ENCODE data around the gene TOGARAM2.
A peak's percentile ranks its signal among the peaks of the same experiment; 100 is the strongest.

Gene TOGARAM2

GRCh38 chr2:28995765-28996750 is 15.0 kb downstream of the TOGARAM2 start:
- FAIRE-seq: no peak
- no peak for DNase-seq (ENCODE audit: extremely low spot score, insufficient read length, low read depth)

DNA sequence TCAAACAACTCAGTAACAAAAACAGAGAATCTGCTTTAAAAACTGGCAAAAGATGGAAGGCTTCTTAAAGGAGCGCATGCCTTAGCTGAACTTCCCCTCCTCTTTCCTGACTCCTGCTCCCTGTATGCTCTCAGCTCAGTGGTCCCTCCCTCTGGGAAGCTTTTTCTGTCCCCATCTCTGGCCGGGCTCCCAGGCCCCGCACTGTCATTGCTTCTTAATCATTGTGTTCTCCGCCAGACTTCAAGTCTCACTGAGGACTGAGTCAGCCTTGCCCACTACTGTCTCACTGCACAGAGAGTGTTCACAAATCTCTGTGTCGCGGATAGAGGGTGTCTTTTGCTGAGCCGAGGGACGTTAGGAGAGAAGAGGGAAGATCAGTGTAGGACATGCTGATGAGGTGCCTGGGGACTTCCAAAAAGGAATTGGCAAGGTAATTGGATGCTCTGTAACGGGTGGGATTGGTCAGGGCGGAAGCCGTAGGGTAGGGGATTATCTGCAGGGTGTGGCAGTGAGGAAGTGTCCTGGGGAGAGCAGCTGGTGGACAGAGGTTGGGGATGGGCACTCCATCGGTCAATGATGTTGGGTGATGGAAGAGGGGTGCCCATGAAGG is 16.2 kb downstream of the TOGARAM2 start:
- FAIRE-seq: no peak

GRCh38 chr2:28997847-28998735 is 17.0 kb downstream of the TOGARAM2 start:
- FAIRE-seq (no peak), DNase-seq (ENCODE audit: extremely low spot score, insufficient read length, low read depth) (no peak)

More for the DNA sequence above, 16.2 kb downstream of the TOGARAM2 start:
- DNase-seq (ENCODE audit: extremely low spot score, insufficient read length, low read depth): no peak

- DNase-seq (ENCODE audit: extremely low spot score, insufficient read length, low read depth) (peak; percentile 60), FAIRE-seq (peak; percentile 82)
Measured at GRCh38 chr2:29000481-29000880, 19.4 kb downstream of the TOGARAM2 start.

DNA sequence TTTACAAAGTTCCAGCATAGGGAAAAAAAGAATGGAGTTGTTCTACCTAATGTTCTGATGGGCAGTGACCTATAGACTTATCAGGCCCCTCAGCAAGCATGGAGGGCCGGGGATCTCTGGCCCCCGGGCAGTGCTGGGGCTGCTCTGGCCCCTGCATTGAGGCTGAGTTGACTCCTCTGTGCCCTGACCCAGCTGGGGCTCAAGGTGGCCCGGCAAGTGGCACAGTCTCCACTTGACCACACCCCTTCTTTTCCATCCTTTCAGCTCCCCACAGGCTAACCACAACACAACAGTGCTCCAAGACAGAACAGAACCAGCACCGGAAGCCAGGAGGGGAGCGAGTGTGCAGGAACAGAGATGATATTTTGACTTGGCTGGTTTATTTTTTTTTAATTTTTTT is 19.9 kb downstream of the TOGARAM2 start:
- no peak for DNase-seq (ENCODE audit: extremely low spot score, insufficient read length, low read depth)
- no peak for FAIRE-seq

- DNase-seq (ENCODE audit: extremely low spot score, insufficient read length, low read depth) (no peak), FAIRE-seq (no peak)
Measured at GRCh38 chr2:29001806-29002205, 20.7 kb downstream of the TOGARAM2 start.

- FAIRE-seq (no peak), DNase-seq (ENCODE audit: extremely low spot score, insufficient read length, low read depth) (no peak)
Measured at GRCh38 chr2:29004755-29005154, 23.7 kb downstream of the TOGARAM2 start.

DNA sequence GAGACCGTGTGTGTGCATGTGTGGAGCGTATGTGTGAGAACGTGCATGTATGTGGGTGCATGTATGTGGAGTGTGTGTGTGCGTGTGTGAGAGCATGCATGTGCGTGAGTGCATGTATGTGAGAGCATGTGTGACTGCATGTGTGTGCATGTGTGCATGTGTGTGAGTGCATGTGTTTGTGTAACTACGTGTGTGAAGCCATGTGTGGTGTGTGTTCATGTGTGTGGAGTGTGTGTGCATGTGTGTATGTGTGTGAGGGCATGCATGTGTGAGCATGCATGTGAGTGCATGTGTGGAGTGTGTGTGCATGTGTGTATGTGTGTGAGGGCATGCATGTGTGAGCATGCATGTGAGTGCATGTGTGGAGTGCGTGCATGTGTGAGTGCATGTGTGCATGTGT is 24.2 kb downstream of the TOGARAM2 start:
- DNase-seq (ENCODE audit: extremely low spot score, insufficient read length, low read depth) (no peak), FAIRE-seq (no peak)

DNA sequence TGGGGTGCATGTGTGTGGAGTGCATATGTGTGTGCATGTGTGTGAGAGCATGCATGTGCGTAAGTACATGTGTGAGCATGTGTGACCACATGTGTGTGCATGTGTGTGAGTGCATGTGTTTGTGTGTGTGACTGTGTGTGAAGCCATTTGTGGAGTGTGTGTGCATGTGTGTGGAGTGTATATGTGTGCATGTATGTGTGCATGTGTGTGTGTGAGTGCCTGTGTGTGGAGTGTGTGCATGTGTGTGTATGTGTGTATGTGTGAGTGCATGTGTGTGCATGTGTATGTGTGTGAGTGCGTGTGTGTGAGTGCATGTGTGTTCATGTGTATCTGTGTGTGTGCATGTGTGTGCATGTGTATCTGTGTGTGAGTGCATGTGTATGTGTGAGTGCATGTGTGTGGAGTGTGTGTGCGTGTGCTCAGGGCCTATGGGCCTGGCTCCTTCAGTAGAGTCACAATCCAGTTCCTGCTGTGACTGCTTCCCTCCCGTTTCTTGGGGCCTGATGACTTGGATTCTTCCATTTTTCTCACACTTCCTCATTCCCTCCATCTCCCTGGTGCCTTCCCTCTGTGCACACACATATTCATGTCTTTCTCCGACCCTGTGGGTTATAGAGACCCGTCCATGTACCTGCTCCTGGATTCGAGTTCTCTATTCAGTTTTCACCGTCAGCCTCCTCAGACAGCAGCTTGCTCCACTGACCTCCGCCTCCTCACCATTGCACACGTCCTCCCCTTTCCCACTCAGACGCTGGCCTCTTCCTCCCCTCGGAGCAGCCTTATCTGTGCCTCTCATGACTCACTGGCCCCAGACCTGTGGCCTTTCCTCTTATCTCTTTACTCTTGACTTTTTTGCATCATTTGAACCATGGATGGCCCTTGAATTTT is 25.2 kb downstream of the TOGARAM2 start:
- no peak for FAIRE-seq
- DNase-seq (ENCODE audit: extremely low spot score, insufficient read length, low read depth): no peak

- FAIRE-seq: no peak
- no peak for DNase-seq (ENCODE audit: extremely low spot score, insufficient read length, low read depth)
Measured at GRCh38 chr2:29006980-29007301, 25.8 kb downstream of the TOGARAM2 start.

DNA sequence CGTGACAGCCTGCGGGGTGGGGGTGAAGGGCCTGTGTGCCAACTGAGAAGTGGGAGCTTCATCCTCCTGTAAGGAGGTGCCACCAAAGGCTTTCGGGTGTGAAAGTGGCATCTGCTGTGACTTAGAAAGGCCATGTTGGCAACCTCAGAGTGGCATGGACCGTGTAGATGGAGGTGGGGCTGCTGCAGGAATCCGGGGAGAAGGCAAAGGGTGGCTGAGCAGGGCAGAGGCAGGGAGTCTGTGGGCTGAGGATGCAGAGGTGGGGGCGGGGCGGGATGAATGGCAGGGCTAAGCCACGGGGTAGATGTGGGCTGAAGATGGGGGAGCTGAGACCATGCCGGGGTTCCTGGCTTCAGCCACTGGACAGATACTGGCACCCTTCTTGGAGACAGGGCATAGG is 28.2 kb downstream of the TOGARAM2 start:
- FAIRE-seq: no peak
- DNase-seq (ENCODE audit: extremely low spot score, insufficient read length, low read depth): no peak

DNA sequence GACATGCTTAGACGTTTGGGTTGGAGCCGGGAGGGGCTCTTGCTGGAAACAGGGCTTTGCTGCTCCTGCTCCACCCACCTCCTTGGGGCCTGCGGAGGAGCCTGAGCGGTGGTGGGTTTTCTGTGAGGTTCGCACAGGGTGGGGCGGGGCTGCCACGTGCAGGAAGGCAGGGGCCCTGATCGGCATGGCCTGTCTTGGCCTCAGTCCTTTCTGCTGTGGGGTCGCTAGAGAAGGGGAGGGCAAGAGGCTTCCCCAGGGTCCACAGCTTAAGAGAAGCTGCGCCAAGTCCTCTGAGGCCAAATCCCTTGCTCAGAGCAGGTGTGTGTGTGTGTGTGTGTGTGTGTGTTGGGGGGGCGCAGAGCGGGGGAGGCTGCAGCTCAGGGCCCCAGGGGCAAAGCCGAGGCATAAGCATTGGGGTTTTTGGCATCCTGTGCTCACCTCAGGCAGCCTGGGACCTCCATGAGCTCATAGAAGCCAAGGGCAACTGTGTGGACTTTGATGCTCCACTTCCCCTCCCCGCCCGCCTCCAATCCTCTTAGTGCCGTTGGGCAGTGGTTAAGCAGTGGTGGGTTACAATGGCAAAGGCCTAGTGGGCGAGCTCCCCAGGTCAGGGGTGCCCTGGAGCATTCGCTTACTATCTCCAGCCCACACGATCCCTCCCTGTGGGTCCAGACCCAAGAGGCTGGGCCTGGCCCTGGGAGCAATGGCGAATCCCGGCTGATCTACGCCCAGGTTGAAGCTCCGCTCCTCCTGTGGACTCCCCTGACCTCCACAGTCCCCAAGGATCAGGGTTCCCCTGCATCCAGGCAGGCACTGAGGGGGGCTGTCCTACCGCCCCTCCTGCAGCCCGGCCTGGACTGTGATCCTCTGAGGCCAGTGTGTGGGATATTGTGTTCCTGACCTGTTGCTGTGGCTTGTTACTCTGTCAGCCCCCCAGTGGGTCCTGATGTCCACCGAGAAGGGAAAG is 28.9 kb downstream of the TOGARAM2 start:
- DNase-seq (ENCODE audit: extremely low spot score, insufficient read length, low read depth) (no peak), FAIRE-seq (no peak)

GRCh38 chr2:29010946-29011345 is 29.8 kb downstream of the TOGARAM2 start:
- FAIRE-seq (peak; percentile 45), DNase-seq (ENCODE audit: extremely low spot score, insufficient read length, low read depth) (no peak)

GRCh38 chr2:29011418-29012060 is 30.4 kb downstream of the TOGARAM2 start:
- FAIRE-seq (peak; percentile 31), DNase-seq (ENCODE audit: extremely low spot score, insufficient read length, low read depth) (no peak)

DNA sequence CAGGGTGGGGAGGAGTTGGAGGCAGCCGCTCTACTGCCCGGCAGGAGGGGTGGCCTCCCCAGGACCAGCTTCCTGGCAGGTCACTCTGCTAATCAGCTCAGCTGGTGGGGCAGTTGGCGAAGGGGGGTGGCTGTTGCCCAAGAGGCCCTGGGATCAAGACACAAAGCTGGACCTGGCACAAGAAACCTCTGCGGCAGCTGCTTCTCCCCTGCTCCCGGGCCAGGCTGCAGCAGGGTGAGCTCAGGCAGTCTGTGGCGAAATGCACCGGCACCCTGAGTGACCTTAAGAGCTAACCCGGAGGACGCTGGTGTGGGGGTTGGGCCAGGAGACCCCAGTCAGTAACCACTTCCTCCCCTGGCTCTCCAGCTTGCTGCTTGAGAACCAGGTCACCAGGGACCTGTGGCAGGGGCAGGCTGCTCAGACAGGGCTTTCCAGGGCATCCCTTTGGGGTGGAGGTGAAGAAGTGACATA is 31.1 kb downstream of the TOGARAM2 start:
- FAIRE-seq (peak; percentile 9), DNase-seq (ENCODE audit: extremely low spot score, insufficient read length, low read depth) (no peak)

GRCh38 chr2:29013057-29013780 is 32.1 kb downstream of the TOGARAM2 start:
- no peak for DNase-seq (ENCODE audit: extremely low spot score, insufficient read length, low read depth)
- no peak for FAIRE-seq

- FAIRE-seq (no peak), DNase-seq (ENCODE audit: extremely low spot score, insufficient read length, low read depth) (no peak)
Measured at GRCh38 chr2:29014331-29014730, 33.2 kb downstream of the TOGARAM2 start.

Data from GM18507 (cell line).